Stimulated activated CD8-positive, alpha-beta memory T cell treated with anti-CD3 and anti-CD28 coated beads, Interleukin-12 subunit alpha, Interleukin-12 subunit beta, amount 100 ng/mL, for 1 hour (primary cell): Measurements from ENCODE around the gene ACSL4.
"Not testable (repeated sequence)": the region's sequence is repeated elsewhere in the genome, so short reads cannot be mapped to it uniquely, and the experiment has no call there.

Source experiments
- DNase-seq: peaks from one replicate; pipeline ENCODE4 v3.0.0-alpha.2; 2020; ENCODE audit warnings: low read depth

Gene ACSL4

GRCh38 chrX:109732807-109733612, at the start of gene ACSL4:
ACSL4 (minus strand) TSS chrX:109733257; CDS start chrX:109683363, 49,894 bp downstream.
- DNase-seq = peak; percentile 78

DNA sequence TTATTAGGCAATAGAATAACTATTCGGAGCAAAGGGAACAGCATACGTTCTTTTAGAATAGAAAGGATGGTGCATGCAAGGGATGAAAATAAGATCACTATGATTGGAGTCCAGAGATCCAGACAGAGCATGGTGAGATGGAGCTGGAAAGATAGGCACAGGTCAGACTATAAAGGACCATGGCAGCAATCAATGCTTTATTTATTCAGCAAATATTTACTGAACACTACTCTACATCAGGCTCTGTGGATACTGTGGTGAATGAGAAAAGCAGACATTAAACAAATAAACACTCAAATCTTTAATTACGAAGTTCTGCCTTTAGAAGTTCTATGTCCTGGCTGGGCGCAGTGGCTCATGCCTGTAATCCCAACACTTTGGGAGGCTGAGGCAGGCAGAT, 44.7 kb upstream of the ACSL4 start:
- no peak for DNase-seq

DNA sequence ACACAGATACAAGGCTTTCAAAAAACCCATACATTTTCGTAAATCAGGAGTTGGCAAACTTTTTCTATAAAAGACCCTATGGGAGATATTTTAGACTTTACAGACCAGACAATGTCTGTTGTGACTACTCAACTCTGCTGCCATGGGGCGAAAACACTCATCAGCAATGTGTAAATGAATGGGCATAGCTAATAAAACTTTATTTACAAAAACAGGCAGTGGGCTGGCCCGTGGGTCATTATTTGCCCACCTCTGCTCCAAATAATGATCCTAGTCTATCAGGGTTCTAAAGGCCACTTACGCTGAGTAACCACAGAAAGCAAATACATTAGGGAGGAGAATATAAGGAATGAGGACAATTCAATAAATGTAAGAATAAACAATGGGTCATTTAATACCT, 43.9 kb upstream of the ACSL4 start:
- no peak for DNase-seq

- no peak for DNase-seq
Measured at GRCh38 chrX:109776432-109776831, 43.4 kb upstream of the ACSL4 start.

- DNase-seq = no peak
Measured at GRCh38 chrX:109775386-109775785, 42.3 kb upstream of the ACSL4 start.

- no peak for DNase-seq
Measured at GRCh38 chrX:109774706-109775105, 41.6 kb upstream of the ACSL4 start.

DNA sequence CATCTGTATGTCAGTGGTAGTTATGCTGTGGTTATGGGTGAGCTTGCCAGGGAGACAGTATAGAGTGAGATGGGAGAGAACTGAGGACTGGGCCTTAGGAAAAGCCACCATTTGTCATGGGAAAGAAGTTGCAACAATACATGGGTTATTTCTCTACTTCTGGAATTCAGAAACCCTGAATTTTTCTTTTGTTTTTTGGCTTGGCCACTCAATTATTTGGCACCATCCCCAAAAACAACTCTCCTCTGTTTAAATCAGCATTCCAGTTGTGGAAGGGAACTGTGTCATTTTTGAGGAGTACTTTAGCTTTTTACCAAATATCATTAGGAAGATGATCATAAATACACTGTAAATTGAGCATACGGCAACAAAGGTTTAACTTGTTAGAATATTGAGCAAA, 41.1 kb upstream of the ACSL4 start:
- DNase-seq = no peak

DNA sequence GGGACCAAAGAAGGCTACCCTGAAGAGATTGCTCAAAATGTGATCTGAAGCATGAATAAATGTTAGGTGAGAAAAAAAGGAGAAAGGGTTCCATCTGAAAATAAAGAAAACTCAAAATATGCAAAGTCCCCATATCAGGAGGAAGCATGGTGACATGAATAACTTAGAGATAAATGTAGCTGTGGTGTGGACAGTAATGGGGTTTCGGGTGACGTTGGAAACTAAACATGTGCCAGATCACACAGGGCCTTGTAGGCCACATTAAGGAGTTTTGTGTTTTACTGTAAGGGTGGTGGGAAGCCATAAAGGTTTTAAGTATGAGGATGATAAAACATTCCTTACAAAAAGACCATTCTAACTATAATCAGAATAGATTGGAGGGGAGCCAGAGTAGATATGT, 40.3 kb upstream of the ACSL4 start:
- no peak for DNase-seq

DNA sequence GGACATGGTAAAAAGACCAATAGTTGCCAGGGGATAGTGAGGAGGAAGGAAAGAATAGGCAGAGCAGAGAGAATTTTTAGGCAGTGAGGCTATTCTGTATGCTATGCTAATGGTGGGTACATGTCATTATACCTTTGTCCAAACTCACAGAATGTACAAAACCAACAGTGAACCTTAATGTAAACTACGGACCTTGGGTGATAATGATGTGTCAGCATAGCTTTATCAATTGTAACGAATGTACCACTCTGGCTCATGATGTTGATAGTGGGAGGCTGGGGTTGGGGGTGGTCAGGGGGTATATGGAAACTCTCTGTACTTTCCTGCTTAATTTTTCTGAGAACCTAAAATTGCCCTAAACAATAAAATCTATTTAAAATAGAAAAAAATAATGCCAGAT, 37.7 kb upstream of the ACSL4 start:
- no peak for DNase-seq

DNA sequence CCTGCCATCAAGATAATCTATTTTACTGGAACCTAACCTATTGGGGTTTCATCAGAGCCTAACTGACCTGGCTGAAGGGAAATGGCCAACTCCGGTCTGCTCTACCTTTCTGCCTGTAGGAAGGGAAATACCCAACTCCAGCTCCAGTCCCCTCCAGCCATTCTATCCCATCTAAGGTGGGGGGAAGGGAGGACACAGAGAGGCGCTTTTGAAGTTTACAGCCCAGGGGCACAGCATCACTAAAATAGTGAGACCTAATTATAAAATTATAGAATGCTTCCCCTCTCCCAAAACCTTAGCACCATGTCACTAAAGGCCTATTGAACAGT, 27.8 kb upstream of the ACSL4 start:
- DNase-seq = no peak

DNA sequence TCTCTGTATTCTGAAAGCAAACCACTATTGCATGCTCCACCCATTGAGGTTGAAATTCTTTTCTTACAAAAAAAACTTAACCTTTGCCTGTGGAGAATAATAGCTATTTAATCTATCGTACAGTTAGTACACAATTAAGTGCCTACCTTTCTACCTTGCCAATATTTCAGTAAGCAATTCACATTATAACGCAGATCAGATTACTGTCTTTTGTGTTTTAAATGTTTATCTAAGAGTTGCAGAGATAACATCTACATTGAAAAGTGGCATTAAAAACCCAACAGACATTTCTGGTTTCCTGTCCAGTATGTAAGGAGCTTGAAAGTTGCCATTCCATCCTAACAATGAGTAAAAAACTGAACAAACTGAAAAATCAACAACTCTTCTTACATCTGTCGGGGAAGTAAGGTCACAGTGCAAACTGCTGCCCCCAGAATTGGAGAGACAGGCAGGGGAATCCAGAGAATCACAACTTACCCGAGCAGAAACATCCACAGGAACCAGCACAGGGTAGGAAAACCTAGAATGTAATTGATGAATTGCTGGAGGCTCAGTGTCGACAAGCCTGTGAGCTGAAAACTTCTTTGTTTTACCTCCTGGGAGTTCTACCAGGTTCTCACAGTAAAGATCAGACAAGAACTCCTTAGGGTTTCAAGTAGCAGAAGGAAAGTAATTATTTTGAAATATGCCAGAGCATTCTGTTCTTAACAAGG, 27.3 kb upstream of the ACSL4 start:
- DNase-seq = no peak

DNA sequence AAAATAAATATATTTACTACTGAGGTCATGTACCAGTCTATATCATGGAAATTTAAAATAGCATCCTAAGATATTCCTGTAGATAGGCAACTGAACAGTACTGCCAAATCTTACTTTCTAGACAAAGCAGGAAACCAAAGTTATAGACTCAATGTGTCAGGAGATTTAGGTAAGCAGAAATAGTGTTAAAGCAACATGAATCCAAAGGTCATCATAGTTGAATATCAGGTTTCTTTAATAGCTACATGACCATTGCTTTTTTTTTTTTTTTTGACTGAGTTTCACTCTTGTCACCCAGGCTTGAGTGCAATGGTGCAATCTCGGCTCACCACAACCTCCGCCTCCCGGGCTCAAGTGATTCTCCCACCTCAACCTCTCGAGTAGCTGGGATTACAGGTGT, 20.2 kb upstream of the ACSL4 start:
- no peak for DNase-seq

- no peak for DNase-seq
Measured at GRCh38 chrX:109751698-109752097, 18.6 kb upstream of the ACSL4 start.

DNA sequence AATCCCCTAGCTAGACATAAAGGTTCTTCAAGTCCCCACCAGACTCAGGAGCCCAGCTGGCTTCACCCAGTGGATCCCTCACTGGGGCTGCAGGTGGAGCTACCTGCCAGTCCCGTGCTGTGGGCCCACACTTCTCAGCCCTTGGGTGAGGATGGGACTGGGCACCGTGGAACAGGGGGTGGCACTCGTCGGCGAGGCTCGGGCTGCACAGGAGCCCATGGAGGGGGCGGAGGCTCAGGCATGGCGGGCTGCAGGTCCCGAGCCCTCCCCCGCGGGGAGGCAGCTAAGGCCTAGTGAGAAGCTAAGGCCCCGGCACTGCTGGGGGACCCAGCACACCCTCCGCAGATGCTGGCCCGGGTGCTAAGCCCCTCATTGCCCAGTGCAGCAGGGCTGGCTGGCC, 16.1 kb upstream of the ACSL4 start:
- no peak for DNase-seq

GRCh38 chrX:109747681-109748080, 14.6 kb upstream of the ACSL4 start:
- DNase-seq = no peak

DNA sequence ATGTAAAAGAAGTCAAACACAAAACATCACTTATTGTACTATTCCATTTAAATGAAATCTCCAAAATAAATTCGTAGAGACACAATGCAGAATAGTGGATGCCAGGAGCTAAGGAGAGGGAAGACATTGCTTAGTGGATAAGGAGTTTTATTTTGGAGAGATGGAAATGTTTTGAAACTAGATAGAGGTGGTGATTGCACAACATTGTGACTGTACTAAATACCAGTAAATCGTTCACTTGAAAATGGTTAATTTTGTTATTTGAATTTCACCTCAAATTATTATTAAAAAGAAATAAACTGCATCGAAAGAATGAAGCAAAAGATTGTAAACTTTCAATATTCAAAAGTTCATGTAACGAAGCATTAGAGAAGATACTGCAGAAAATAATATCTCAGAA, 9.7 kb upstream of the ACSL4 start:
- no peak for DNase-seq

DNA sequence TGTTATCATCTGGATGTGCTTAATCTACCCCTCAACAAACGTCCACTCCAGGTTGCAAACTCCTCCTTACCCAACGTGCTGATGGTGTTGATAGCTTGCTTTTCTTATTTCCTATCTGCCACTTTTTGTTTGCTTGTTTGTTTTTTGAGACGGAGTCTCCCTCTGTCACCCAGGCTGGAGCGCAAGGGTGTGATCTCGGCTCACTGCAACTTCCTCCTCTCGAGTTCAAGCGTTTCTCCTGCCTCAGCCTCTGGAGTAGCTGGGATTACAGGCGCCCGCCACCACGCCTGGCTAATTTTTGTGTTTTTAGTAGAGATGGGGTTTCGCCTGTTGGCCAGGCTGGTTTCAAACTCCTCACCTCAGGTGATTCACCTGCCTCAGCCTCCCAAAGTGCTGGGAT, 7.8 kb upstream of the ACSL4 start:
- not testable (repeated sequence) for DNase-seq

DNA sequence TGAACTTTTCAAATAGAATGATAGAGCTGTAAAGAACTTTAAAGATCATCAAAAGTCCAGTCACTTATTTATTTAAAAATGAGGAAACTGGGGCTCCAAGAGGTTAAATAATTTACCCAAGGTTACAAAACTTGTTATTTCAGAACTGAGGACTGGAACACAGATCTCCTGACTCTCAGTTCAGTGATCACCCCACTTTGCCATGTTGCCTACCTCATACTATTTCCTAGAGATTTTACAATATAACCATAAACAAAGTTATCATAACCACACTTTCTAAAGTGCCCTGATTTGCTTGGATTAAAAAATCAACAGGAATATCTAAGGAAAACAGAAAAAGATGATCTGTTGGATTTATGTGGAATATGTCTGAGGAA, 7.4 kb upstream of the ACSL4 start:
- DNase-seq = no peak

- no peak for DNase-seq
Measured at GRCh38 chrX:109739625-109740432, 6.8 kb upstream of the ACSL4 start.

DNA sequence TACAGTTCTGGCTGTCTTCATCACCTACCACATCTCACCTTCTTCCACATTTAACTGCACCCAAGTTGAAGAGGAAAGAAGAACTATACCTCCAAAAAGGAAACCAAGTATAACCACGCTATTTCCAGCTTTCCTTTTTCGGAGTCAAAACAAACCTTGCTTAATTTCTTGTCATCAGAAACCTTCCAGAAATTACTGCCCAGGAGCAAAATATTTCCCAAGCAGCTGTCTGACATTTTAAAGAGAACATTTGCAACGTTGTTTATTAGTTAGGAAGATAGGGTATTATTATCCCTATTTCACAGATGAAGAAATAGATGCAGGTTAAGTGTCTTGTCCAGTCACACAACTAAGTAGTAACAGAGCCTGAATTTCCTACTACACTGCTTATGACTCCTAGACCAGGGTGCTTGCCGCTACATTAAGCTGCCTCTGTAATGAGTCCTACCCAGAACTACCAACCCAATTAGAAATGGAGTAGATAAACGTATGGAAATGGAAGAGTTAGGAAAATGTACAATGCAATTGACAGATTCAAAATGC, 2.2 kb upstream of the ACSL4 start:
- DNase-seq = no peak

DNA sequence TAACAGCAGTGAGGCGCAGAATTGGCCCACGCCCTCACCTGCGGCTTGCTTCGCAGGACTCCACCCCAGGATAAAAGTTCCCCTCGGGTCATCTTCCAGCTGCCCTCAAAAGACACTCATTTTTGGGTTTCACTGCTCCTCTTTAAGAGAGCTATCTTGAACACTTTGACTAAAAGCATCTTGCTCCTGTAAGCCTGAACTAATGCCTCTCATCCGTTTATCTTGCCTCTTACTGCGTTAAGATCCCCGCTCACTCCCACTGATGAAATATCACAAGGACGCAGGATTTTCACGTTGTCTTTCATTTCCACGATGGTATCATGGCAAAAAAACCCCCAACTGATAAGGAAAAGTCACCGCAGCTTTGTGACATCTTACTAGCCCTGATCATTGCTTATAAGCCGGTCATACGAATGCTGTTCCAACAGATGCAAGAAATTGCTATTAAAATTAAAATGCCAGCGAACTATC, 591 bp upstream of the ACSL4 start:
- DNase-seq = no peak

DNA sequence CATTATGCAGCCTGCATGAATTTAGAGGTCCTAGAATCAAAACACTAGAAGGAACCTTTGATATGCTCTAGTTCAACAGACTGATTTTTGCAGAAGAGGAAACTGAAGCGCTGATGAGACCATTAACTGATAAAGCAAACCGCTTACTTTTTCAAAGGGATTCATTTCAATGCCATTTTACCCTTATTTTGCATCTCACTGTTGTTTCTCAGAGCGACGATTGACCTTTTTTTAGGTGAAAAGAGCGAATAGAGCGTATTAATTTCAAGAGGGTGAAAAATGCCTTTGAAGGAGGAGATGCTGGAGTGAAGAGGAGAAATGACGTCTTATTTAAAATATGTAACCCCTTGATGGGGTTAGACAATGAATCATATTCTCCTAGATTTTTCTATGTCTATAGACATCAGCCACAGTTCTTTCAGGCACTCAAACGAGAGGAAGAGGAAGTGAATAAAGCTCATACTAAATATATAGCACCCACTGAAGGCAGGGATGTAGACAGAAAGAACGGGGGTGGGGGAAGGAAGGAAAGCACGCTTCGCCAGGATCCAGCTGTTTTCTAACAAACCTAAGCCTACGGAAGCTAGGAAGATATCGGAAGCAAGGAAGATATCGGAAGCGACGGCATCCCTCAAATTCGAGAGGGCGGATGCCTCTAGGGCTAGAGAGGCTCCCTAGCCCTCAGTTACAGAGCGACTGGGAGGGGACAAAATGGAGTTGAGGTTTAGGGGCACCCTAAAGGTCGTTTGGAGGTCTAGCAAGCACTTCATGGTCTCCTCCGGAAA, 848 bp downstream of the ACSL4 start:
- DNase-seq = no peak
